ENCODE results near the gene PRAC1.

PRAC1 gene

GRCh38 chr17:48720266-48721008 lies 1.9 kb downstream of the PRAC1 start (continued):
- no peak for TF ChIP-seq POU6F1 (CRISPR knock-in tag; IDR thresholded peaks at IDR 0.05; ENCODE audit: borderline replicate concordance, low read depth)
- no peak for TF ChIP-seq ZNF70 (CRISPR knock-in tag; IDR thresholded peaks at IDR 0.05)
- TF ChIP-seq BACH2 (CRISPR knock-in tag; IDR thresholded peaks at IDR 0.05; ENCODE audit: borderline replicate concordance): no peak
- no peak for TF ChIP-seq TOX (CRISPR knock-in tag; IDR thresholded peaks at IDR 0.05; ENCODE audit: borderline replicate concordance)

GRCh38 chr17:48719642-48720265 lies 2.6 kb downstream of the PRAC1 start:
- no peak for ATAC-seq
- TF ChIP-seq ISL1 (CRISPR knock-in tag; IDR thresholded peaks at IDR 0.05) (no peak), CREB5 (CRISPR knock-in tag; IDR thresholded peaks at IDR 0.05; ENCODE audit: low read depth) (no peak), BACH2 (CRISPR knock-in tag; IDR thresholded peaks at IDR 0.05; ENCODE audit: borderline replicate concordance) (no peak), TOX (CRISPR knock-in tag; IDR thresholded peaks at IDR 0.05; ENCODE audit: borderline replicate concordance) (no peak), RARB (CRISPR knock-in tag; IDR thresholded peaks at IDR 0.05) (no peak)

- no peak for ATAC-seq
- TF ChIP-seq CSDC2 (CRISPR knock-in tag; IDR thresholded peaks at IDR 0.05) (no peak), ZNF70 (CRISPR knock-in tag; IDR thresholded peaks at IDR 0.05) (no peak), POU6F1 (CRISPR knock-in tag; IDR thresholded peaks at IDR 0.05; ENCODE audit: borderline replicate concordance, low read depth) (no peak), SNAI2 (CRISPR knock-in tag; IDR thresholded peaks at IDR 0.05) (no peak), PATZ1 (CRISPR knock-in tag; IDR thresholded peaks at IDR 0.05; ENCODE audit: borderline replicate concordance) (no peak), TOX (CRISPR knock-in tag; IDR thresholded peaks at IDR 0.05; ENCODE audit: borderline replicate concordance) (no peak), ZC3H10 (CRISPR knock-in tag; IDR thresholded peaks at IDR 0.05) (no peak), ESRRG (CRISPR knock-in tag; IDR thresholded peaks at IDR 0.05) (no peak), PPARA (CRISPR knock-in tag; IDR thresholded peaks at IDR 0.05; ENCODE audit: borderline replicate concordance) (no peak)
Measured at GRCh38 chr17:48718761-48719641, 3.3 kb downstream of the PRAC1 start.

GRCh38 chr17:48718227-48718760 lies 4.0 kb downstream of the PRAC1 start:
- ATAC-seq: no peak
- no peak for TF ChIP-seq TOX (CRISPR knock-in tag; IDR thresholded peaks at IDR 0.05; ENCODE audit: borderline replicate concordance)
- TF ChIP-seq ZC3H10 (CRISPR knock-in tag; IDR thresholded peaks at IDR 0.05): no peak
- TF ChIP-seq TCF4 (CRISPR knock-in tag; IDR thresholded peaks at IDR 0.05; ENCODE audit: borderline replicate concordance): no peak
- no peak for TF ChIP-seq CREB5 (CRISPR knock-in tag; IDR thresholded peaks at IDR 0.05; ENCODE audit: low read depth)
- no peak for TF ChIP-seq ARNTL (CRISPR knock-in tag; IDR thresholded peaks at IDR 0.05; ENCODE audit: borderline replicate concordance, low read depth)
- no peak for TF ChIP-seq POU6F1 (CRISPR knock-in tag; IDR thresholded peaks at IDR 0.05; ENCODE audit: borderline replicate concordance, low read depth)
- TF ChIP-seq ZNF70 (CRISPR knock-in tag; IDR thresholded peaks at IDR 0.05): no peak

All from SK-N-SH treated with all-trans-retinoic acid at 6 μM for 48 hours (cell line).